GM15510 (cell line): ENCODE data around the gene MEIOSIN.

ENCODE experiments used
- POLR2A ChIP-seq: IDR thresholded peaks from 3 replicates; pipeline ENCODE4 v1.6.1; 2011; ENCODE audit warnings: borderline replicate concordance; ENCODE audit not compliant: insufficient read length; ENCODE audit errors: extremely low read depth

MEIOSIN gene

DNA sequence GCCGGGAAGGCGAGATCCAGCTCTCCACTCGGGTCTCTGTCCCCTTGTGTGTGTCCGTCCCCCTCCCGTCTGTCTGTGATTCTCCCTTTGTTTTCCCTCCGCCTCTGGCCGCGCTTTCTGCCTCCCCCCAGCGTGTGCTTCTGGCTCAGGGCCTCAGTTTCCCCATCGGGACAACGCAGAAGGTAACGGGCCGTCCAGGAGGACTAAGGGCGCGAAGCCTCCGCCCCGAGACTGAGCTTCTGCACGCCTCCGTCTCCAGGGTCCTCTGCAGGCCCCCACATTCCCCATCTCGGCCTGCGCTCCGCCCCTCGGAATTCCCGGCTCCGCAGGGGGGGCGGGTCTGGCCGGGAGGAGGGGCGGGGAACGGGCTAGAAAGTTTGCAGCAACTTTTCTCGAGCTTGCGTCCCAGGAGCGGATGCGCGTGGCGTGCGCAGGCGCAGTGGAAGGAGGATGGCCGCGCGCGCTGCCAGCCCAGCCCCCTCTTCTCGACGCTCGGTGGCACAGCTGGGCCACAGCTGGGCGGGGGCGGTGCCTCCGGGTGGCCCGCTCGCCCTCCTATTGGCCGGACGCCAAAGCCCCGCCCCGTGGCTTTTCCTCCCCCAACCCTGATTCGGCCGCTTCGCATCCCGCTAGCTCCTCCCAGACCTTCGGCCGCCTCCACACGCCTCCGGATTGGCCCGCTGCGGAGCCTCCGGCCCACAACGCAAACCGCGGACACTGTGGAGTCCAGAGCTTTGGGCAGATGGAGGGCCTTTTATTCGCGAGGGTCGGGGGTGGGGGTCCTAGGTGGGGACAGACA lies 35.9 kb downstream of the MEIOSIN start, which contains the start of gene SIX5:
TSS of gene SIX5 (minus strand) at position 269 of the 799 bp plus-strand sequence. CDS start 408 bp downstream, outside the sequence.
- no peak for TF ChIP-seq POLR2A

DNA sequence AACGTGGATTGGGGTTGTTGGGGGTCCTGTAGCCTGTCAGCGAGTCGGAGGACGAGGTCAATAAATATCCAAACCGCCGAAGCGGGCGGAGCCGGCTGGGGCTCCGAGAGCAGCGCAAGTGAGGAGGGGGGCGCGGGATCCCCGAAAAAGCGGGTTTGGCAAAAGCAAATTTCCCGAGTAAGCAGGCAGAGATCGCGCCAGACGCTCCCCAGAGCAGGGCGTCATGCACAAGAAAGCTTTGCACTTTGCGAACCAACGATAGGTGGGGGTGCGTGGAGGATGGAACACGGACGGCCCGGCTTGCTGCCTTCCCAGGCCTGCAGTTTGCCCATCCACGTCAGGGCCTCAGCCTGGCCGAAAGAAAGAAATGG lies 36.6 kb downstream of the MEIOSIN start:
- no peak for TF ChIP-seq POLR2A

DNA sequence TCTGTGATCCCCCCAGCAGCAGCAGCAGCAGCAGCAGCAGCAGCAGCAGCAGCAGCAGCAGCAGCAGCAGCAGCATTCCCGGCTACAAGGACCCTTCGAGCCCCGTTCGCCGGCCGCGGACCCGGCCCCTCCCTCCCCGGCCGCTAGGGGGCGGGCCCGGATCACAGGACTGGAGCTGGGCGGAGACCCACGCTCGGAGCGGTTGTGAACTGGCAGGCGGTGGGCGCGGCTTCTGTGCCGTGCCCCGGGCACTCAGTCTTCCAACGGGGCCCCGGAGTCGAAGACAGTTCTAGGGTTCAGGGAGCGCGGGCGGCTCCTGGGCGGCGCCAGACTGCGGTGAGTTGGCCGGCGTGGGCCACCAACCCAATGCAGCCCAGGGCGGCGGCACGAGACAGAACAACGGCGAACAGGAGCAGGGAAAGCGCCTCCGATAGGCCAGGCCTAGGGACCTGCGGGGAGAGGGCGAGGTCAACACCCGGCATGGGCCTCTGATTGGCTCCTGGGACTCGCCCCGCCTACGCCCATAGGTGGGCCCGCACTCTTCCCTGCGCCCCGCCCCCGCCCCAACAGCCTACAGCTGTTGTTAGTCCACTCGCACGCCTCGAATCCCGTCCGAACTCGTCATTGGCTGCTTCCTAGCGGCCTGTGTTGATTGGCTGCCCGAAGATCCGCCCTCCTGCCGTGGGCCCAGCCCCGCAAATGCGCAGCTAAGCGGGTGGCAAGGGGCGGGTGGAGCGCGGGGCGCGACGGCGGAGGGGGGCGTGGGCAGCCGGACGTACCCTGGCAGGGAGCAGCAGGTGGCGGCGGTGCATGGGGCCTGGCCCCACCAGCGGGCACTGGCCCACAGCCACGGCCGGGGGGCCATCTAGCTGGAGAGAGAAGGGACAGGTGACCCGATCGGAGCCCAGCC lies 37.2 kb downstream of the MEIOSIN start:
- TF ChIP-seq POLR2A, result peak; percentile 14

DNA sequence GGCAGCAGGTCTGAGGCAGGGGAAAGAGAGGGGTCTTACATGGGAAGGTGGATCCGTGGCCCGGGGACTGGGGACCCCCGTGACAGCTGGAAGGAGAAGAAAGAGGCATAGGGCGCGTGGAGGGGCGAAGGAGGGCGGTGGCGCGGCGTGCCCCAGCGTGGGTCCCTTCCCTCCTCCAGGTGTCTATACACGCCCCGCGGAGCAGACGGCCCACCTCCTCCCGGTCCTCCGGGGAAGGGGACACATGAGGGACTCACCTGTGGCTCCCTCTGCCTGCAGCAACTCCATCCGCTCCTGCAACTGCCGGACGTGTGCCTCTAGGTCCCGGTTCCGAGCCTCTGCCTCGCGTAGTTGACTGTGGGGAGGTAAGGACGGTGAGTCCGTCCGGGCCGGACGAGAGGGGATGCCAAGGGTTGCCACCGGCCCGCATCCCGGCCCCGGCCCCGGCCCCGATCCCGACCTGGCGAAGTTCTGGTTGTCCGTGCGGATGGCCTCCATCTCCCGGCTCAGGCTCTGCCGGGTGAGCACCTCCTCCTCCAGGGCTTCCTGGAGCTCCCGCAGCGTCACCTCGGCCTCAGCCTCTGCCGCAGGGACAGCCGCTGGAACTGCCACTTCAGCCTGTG lies 38.2 kb downstream of the MEIOSIN start:
- TF ChIP-seq POLR2A, result no peak

- no peak for TF ChIP-seq POLR2A
Measured at GRCh38 chr19:45772130-45772840, 39.0 kb downstream of the MEIOSIN start.

- TF ChIP-seq POLR2A, result no peak
Measured at GRCh38 chr19:45772912-45773311, 39.7 kb downstream of the MEIOSIN start.

DNA sequence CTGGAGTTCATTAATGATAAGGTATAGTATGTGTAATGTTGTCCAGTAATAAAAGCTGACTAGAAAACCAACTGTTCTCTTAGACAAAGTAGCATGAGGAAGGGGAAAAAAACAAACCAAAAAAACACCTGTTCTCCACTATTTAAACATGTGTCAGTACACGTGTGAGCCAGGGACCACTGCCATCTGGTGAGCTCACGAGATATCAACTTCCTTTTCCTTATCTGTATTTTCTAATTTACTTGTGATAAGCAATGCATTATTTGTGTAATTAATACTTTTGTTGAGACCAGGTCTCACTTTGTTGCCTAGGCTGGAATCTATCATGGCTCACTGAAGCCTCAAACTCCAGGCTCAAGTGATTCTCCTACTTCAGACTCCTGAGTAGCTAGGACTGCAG lies 40.1 kb downstream of the MEIOSIN start:
- no peak for TF ChIP-seq POLR2A

GRCh38 chr19:45774765-45775164 lies 41.5 kb downstream of the MEIOSIN start:
- no peak for TF ChIP-seq POLR2A

DNA sequence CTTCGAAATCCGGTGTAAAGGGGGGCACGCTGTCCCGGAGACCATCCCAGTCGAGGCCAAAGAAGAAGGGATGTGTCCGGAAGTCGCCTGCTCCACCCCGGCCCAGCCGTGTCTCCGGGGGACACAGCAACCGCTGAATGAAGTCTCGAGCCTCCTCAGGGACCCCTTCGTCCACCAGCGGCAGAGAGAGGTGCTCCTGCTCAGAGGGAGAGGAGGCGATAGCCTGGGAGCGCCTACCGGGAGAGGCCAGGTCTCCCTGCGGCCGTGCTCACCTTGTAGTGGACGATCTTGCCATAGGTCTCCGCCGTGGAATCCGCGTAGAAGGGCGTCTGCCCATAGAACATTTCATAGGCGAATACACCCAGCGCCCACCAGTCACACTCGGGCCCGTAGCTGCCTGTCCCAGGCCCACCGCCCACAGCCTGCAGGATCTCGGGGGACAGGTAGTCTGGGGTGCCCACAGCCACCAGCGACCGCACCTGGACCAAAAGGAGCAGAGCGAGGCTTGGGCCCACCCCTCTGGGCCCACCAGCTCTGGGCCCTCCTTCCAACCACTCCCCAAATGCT lies 44.2 kb downstream of the MEIOSIN start:
- TF ChIP-seq POLR2A, result no peak

DNA sequence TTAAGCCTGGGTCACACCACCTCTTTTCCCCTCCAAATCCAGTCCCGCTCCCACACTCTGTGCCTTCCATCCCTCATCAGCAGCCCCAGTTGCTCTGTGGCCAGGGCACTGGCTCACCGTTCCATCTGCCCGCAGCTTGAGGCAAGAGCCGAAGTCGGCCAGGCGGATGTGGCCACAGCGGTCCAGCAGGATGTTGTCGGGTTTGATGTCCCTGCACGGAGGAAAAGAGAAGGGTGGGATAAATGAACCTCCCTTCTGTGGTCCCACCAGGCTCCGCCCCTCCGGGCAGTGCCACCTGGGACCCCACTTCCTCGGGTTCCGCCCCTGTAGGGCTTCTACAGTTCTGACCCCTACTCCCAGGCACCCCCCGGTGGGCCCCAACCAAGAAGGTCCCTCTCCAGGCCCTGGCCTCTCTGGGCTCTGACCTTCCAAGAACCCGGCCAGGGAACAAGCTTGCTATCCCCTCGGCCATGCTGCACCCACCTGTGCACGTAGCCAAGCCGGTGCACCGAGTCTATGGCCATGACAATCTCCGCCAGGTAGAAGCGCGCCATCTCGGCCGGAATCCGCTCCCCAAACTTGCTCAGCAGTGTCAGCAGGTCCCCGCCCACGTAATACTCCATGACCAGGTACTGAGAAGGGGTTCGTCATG lies 44.9 kb downstream of the MEIOSIN start:
- TF ChIP-seq POLR2A, result no peak

DNA sequence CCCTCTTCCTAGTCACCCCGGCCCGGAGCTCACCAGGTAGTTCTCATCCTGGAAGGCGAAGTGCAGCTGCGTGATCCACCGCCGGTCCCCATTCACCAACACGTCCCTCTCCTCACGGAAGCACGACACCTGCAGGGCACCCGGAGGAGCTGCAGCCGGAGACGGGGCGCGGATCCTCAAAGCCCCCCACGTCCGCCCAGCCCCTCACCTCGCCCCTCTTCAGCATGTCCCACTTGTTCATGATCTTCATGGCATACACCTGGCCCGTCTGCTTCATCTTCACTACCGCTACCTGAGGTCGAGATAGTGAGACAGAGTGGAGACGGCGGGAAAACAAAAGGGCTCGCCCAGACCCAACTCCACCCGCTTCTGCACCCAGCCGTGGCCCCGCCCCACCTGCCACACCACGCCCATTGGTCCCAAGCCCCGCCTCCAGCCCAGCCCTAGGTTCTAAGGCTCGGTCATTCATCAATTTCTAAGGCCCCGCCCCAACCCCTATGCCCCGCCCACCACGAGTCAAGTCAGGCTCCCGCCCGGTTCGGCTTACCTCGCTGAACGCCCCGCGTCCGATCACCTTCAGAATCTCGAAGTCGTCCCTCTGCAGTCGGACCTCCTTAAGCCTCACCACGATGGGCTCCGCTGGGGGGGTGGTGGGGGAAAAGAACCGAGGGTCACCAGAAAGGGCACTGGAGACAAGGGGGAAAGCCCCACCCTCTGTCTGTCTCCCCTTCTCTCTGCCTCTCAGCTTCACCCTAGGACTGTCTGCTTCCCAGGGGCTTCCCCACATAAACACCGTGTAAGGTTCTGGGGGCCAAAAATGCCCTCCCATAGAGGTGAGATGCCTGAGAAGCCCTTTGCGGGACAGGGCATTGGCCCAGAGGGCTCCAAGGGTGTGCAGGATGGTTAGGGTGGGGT lies 46.2 kb downstream of the MEIOSIN start:
- TF ChIP-seq POLR2A, result peak; percentile 27

DNA sequence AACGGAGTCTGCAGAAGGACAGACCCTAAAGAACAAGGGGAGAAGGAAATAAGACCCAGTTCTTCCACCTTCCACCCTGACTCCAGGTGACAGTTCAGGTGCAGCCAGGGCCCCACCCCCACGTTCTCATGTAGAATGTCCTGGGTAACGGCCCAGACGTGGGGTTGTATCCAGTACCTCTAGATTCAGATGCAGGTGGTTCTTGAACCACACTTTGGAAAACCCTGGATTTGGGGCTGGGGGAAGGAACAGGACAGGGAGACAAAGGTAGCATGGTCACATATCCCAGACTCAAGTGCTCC lies 46.9 kb downstream of the MEIOSIN start:
- TF ChIP-seq POLR2A, result no peak

- TF ChIP-seq POLR2A, result no peak
Measured at GRCh38 chr19:45780448-45781213, 47.4 kb downstream of the MEIOSIN start.
